ENCODE results near the gene SCAP. TPM values are rescaled to one million over a fixed set of nuclear protein-coding genes. Genes with fewer than 3 reads are reported as not detected.

Gene SCAP
- total RNA-seq, 2 experiments from 2014 or later = 45.1 to 52.2 TPM

- Mint-ChIP-seq H3K27me3 (no peaks in the 10 kb centered on the region), H3K27ac (peak overlapping the region; percentile 14), H3K4me3 (no peak overlapping the region), H3K36me3 (ENCODE audit: low read depth) (peaks cover 19% of the 10 kb centered on the region), H3K9me3 (peaks cover 5% of the 10 kb centered on the region), H3K4me1 (ENCODE audit: low read depth) (peaks cover 8% of the 10 kb centered on the region)
- ChIA-PET CTCF (no interaction called here), POLR2A (interaction anchor here (1.2 kb wide), 1 partner anchor 14 kb away, joined by 3 read pairs; no protein-coding TSS in a partner anchor)
- DNase-seq (no peak), ATAC-seq (no peak)
- intact Hi-C loops (cut with micrococcal nuclease) = no loop called here
- TF ChIP-seq CTCF (IDR thresholded peaks at IDR 0.05) = no peak
Measured at GRCh38 chr3:47444103-47444502, 31.6 kb downstream of the SCAP start.

- H3K9me3 Mint-ChIP-seq = peaks cover 5% of the 10 kb centered on the region
- CTCF ChIA-PET = no interaction called here
- H3K27me3 Mint-ChIP-seq = no peaks in the 10 kb centered on the region
- peak overlapping the region; percentile 14 for H3K27ac Mint-ChIP-seq
- intact Hi-C loops (cut with micrococcal nuclease) = no loop called here
- ATAC-seq (no peak), DNase-seq (no peak)
- H3K4me1 Mint-ChIP-seq (ENCODE audit: low read depth) = peaks cover 8% of the 10 kb centered on the region
- POLR2A ChIA-PET = interaction anchor here (1.2 kb wide), 1 partner anchor 14 kb away, joined by 3 read pairs; no protein-coding TSS in a partner anchor
- no peak for TF ChIP-seq CTCF (IDR thresholded peaks at IDR 0.05)
- no peak overlapping the region for H3K4me3 Mint-ChIP-seq
- H3K36me3 Mint-ChIP-seq (ENCODE audit: low read depth) = peaks cover 19% of the 10 kb centered on the region
Measured at GRCh38 chr3:47443611-47443995, 32.1 kb downstream of the SCAP start.

GRCh38 chr3:47441796-47442551 lies 33.8 kb downstream of the SCAP start:
- TF ChIP-seq CTCF (IDR thresholded peaks at IDR 0.05) = no peak
- H3K27ac Mint-ChIP-seq = peak overlapping the region; percentile 30
- peaks cover 3% of the 10 kb centered on the region for H3K4me1 Mint-ChIP-seq (ENCODE audit: low read depth)
- CTCF ChIA-PET = interaction anchor here (1.1 kb wide), 1 partner anchor 21 kb away, joined by 3 read pairs; no protein-coding TSS in a partner anchor
- H3K4me3 Mint-ChIP-seq = no peak overlapping the region
- H3K9me3 Mint-ChIP-seq = no peaks in the 10 kb centered on the region
- no peaks in the 10 kb centered on the region for H3K27me3 Mint-ChIP-seq
- no peak for ATAC-seq
- intact Hi-C loops (cut with micrococcal nuclease) = no loop called here
- peaks cover 15% of the 10 kb centered on the region for H3K36me3 Mint-ChIP-seq (ENCODE audit: low read depth)
- POLR2A ChIA-PET = interaction anchor here (1.1 kb wide), 1 partner anchor 33 kb away, joined by 4 read pairs; the partner anchor contains the start of gene SCAP
- DNase-seq = no peak

GRCh38 chr3:47440131-47440530 lies 35.6 kb downstream of the SCAP start:
- DNase-seq = no peak
- CTCF ChIA-PET = interaction anchor here (0.9 to 1.8 kb wide), 2 partner anchors 16 to 35 kb away, joined by 3 to 4 read pairs; partner anchors contain the start of gene SCAP
- H3K27ac Mint-ChIP-seq = no peak overlapping the region
- intact Hi-C loops (cut with micrococcal nuclease) = no loop called here
- no peak for TF ChIP-seq CTCF (IDR thresholded peaks at IDR 0.05)
- no peaks in the 10 kb centered on the region for H3K9me3 Mint-ChIP-seq
- no peak overlapping the region for H3K4me3 Mint-ChIP-seq
- peaks cover 3% of the 10 kb centered on the region for H3K4me1 Mint-ChIP-seq (ENCODE audit: low read depth)
- no peaks in the 10 kb centered on the region for H3K27me3 Mint-ChIP-seq
- POLR2A ChIA-PET = no interaction called here
- H3K36me3 Mint-ChIP-seq (ENCODE audit: low read depth) = peaks cover 15% of the 10 kb centered on the region
- no peak for ATAC-seq

- peaks cover 4% of the 10 kb centered on the region for H3K4me1 Mint-ChIP-seq (ENCODE audit: low read depth)
- H3K9me3 Mint-ChIP-seq = no peaks in the 10 kb centered on the region
- ChIA-PET CTCF (interaction anchor here (2.1 to 4.9 kb wide), 2 partner anchors 12 to 15 kb away, joined by 8 to 24 read pairs; no protein-coding TSS in a partner anchor), POLR2A (interaction anchor here (0.6 kb wide), 3 partner anchors 72 to 492 kb away, joined by 3 to 4 read pairs (median 3); no protein-coding TSS in a partner anchor)
- ATAC-seq (no peak), DNase-seq (no peak)
- no peak overlapping the region for H3K27ac Mint-ChIP-seq
- H3K27me3 Mint-ChIP-seq = no peaks in the 10 kb centered on the region
- intact Hi-C loops (cut with micrococcal nuclease) = no loop called here
- no peak overlapping the region for H3K4me3 Mint-ChIP-seq
- no peak for TF ChIP-seq CTCF (IDR thresholded peaks at IDR 0.05)
- peaks cover 25% of the 10 kb centered on the region for H3K36me3 Mint-ChIP-seq (ENCODE audit: low read depth)
Measured at GRCh38 chr3:47436180-47436579, 39.6 kb downstream of the SCAP start.

Measured in activated CD8-positive, alpha-beta T cell treated with anti-CD3 and anti-CD28 coated beads for 36 hours (primary cell).